Colonic mucosa (tissue), 4 donors: Measurements from ENCODE around the gene FMN2. TPM values are rescaled to one million over a fixed set of nuclear protein-coding genes. Genes with fewer than 3 reads are reported as not detected.
A peak's percentile ranks its signal among the peaks of the same experiment; 100 is the strongest.

Experiments used
- DNase-seq: peaks from one replicate; pipeline ENCODE4 v3.0.0-alpha.2; 2020
- H3K27ac ChIP-seq: fragments of 200-600 bp; one replicate; pipeline ENCODE4 v1.8.0; 2021
- H3K27me3 ChIP-seq: fragments of 200-600 bp; one replicate; pipeline ENCODE4 v1.8.0; 2021
- H3K36me3 ChIP-seq: fragments of 200-600 bp; one replicate; pipeline ENCODE4 v1.8.0; 2021
- H3K4me1 ChIP-seq: fragments of 200-600 bp; one replicate; pipeline ENCODE4 v1.8.0; 2021; ENCODE audit warnings: mild to moderate bottlenecking
- H3K4me3 ChIP-seq: fragments of 200-600 bp; one replicate; pipeline ENCODE4 v1.8.0; 2021
- H3K9ac ChIP-seq, 2 donors: one replicate each; pipeline ENCODE4 v1.7.0; 2013; ENCODE audit warnings: control low read depth in 2 of 2, low read depth in 2 of 2, low read length in 2 of 2
- H3K9me3 ChIP-seq: fragments of 200-600 bp; one replicate; pipeline ENCODE4 v1.8.0; 2021
- intact Hi-C: fragments of 100-400 bp; cut with DNase I; formaldehyde crosslinking; loops from one replicate; pipeline ENCODE4 v1.14.1; 2022
- total RNA-seq, 2 donors: library from RNA; stranded (reverse); fragmentation: NEBNext Ultra II Directional in 1 of 2; extraction: Animal tissue kit (Norgen Biotek cat#: 25700) in 1 of 2; gene quantifications; one replicate each; pipeline ENCODE4 v1.2.1, GENCODE V29; 2021
- TF ChIP-seq, protein P1 (sequence below): fragments of 200-600 bp; IDR thresholded peaks from one replicate; pipeline ENCODE4 v1.8.0; 2022; ENCODE audit warnings: antibody characterized with exemption, mild to moderate bottlenecking
- donor health status: healthy.
- donor health status: DM: no; HTN: no; CAD: no.
- donor health status: DM: no; HTN: no; CAD: no.

Gene FMN2
- total RNA-seq, 2 donors from 2014 or later = 0.62 to 3.0 TPM

DNA sequence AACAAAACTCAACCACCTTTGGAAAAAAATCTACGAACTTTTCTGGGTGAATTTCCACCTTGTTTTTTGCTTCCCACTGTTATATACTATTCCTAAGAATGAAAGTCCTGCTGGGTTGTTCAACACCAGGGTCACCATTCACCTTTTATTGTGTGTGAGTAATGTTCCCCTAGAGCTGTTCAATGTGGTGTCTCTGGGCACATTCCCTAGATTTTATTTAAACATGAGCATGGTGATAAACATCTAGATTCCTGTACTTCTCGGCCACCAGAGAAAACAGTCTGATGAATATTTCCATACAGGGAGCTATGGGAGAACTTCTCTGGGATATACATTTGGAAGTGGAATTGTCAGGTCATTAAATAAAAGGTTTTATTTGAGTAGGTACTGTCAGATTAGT is 13.0 kb downstream of the FMN2 start:
- H3K27me3 ChIP-seq = no peaks in the 10 kb centered on the region
- no peaks in the 10 kb centered on the region for H3K4me1 ChIP-seq
- no peak for DNase-seq
- TF ChIP-seq, protein P1, sequence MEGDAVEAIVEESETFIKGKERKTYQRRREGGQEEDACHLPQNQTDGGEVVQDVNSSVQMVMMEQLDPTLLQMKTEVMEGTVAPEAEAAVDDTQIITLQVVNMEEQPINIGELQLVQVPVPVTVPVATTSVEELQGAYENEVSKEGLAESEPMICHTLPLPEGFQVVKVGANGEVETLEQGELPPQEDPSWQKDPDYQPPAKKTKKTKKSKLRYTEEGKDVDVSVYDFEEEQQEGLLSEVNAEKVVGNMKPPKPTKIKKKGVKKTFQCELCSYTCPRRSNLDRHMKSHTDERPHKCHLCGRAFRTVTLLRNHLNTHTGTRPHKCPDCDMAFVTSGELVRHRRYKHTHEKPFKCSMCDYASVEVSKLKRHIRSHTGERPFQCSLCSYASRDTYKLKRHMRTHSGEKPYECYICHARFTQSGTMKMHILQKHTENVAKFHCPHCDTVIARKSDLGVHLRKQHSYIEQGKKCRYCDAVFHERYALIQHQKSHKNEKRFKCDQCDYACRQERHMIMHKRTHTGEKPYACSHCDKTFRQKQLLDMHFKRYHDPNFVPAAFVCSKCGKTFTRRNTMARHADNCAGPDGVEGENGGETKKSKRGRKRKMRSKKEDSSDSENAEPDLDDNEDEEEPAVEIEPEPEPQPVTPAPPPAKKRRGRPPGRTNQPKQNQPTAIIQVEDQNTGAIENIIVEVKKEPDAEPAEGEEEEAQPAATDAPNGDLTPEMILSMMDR = no peak
- no peak overlapping the region for H3K27ac ChIP-seq
- H3K9me3 ChIP-seq = no peaks in the 10 kb centered on the region
- H3K9ac ChIP-seq = no peak overlapping the region
- no peak overlapping the region for H3K4me3 ChIP-seq
- intact Hi-C loops = no loop called here
- no peaks in the 10 kb centered on the region for H3K36me3 ChIP-seq

DNA sequence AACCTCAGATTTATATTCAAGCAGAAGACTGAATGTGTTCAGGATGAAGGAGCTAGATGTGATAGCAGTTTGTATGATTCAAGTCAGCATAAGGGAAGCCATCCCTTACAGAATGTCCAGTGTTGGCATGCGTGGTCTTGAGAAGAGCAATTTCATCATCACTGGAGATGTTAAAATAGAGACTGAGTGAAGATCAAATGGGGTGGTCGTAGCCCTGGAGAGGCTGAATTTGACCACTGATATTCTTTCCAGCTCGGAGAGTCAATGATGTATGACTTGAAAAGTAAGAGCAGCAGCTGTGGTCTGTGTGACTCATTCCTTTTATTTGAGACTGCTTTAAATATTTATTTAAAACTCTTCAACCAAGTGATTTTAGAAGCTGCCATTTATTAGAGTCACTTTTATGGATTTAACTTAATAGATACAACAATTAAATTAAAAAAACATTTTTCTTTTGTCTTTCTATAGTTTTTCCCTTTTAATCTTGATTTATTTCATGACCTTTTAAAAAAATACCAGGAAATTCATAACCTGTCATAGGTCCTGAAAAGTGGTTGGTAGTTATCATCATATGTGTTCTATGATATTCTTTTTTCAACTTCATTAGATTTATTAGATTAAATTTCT is 15.5 kb downstream of the FMN2 start:
- no peak for DNase-seq
- Histone ChIP-seq H3K4me3 (no peak overlapping the region), H3K9me3 (no peaks in the 10 kb centered on the region), H3K27ac (no peak overlapping the region), H3K4me1 (no peaks in the 10 kb centered on the region), H3K27me3 (no peaks in the 10 kb centered on the region), H3K9ac (no peak overlapping the region), H3K36me3 (no peaks in the 10 kb centered on the region)
- intact Hi-C loops = no loop called here
- TF ChIP-seq, protein P1 = no peak

DNA sequence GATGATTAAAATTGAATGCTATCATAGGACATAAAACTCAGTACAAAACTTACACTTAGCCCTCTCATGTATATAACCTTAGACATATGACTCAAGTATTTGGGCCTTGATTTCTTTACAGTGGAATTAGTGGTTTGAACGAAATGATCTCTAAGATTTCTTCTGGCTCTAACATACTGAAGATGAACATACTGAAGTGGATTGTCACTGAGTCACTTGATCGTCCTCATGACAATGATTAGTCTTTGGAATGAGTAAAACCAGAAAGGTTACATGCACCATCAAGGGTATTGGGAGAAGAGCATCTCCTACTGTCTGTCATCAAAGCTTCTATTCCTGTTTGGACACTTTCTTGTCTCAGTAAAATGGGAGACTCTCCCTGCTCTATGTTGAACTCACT is 17.4 kb downstream of the FMN2 start:
- Histone ChIP-seq H3K27ac (no peak overlapping the region), H3K9me3 (no peaks in the 10 kb centered on the region), H3K4me3 (no peak overlapping the region), H3K4me1 (no peaks in the 10 kb centered on the region), H3K36me3 (no peaks in the 10 kb centered on the region), H3K9ac (no peak overlapping the region), H3K27me3 (no peaks in the 10 kb centered on the region)
- TF ChIP-seq, protein P1 = no peak
- DNase-seq = no peak
- intact Hi-C loops = no loop called here

DNA sequence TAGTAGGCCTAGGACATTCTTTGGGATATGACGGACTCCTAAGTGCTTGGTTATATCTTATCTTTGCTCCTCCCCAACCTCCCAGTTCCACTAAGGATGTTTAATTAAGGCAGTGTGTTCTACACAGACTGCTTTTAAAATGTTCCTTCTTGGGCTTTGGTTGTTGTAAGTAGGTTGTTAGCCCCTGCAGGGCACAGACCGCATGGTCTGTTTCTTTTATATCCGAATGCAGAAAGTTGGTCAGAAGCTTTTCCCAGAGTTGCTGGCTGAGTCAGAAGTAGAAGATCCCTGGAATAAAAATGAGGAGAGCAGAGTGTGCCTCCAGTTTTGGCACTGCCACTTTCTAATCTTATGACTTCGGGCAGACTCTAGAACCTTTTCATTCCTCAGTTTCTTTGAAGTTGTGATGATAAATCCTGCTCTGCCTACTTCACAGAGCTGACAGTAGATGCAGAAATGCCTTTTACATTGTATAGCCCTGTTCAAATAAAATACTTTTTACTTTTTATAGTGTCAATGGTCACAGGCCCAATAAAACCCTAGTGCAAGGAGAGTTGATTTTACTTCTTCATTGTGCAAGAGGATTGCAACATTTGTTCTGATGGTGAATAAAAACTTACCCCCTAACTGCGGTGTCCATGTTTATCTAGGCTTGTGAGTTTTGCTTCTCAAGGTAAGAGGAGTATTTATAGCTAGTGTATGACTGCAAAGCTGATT is 18.4 kb downstream of the FMN2 start:
- H3K9me3 ChIP-seq = no peaks in the 10 kb centered on the region
- peak overlapping the region in 1 of 2 donors; percentile 10 for H3K9ac ChIP-seq
- H3K4me1 ChIP-seq = no peaks in the 10 kb centered on the region
- no peak overlapping the region for H3K4me3 ChIP-seq
- no peaks in the 10 kb centered on the region for H3K27me3 ChIP-seq
- TF ChIP-seq, protein P1 = no peak
- intact Hi-C loops = no loop called here
- DNase-seq = no peak
- no peaks in the 10 kb centered on the region for H3K36me3 ChIP-seq
- peak overlapping the region; percentile 69 for H3K27ac ChIP-seq

DNA sequence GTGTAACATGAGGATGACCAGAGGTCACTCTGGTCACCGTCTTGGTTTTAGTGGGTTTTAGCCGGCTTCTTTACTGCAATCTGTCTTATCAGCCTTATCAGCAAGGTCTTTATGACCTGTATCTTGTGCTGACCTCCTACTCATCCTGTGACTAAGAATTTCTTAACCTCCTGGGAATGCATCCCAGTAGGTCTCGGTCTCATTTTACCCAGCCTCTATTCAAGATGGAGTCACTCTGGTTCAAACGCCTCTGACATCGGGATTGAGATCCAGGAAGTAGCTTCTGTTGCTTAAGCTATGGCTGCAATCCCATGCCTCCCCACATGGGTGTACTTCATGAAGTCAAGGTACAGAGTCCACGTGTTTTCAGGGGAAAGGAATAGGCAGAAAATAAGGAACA is 19.9 kb downstream of the FMN2 start:
- no peaks in the 10 kb centered on the region for H3K9me3 ChIP-seq
- peak; percentile 53 for DNase-seq
- H3K27me3 ChIP-seq = no peaks in the 10 kb centered on the region
- TF ChIP-seq, protein P1 = peak; percentile 16
- H3K27ac ChIP-seq = peak overlapping the region; percentile 69
- H3K4me1 ChIP-seq = no peaks in the 10 kb centered on the region
- intact Hi-C loops = no loop called here
- H3K36me3 ChIP-seq = no peaks in the 10 kb centered on the region
- no peak overlapping the region for H3K4me3 ChIP-seq
- no peak overlapping the region for H3K9ac ChIP-seq
